Effector CD8-positive, alpha-beta T cell (primary cell): ENCODE results near the gene PNLIPRP2.

ENCODE experiments used
- DNase-seq: peaks from one replicate; lab custom pipeline; 2025; lab: John Stamatoyannopoulos, UW

The PNLIPRP2 gene

DNA sequence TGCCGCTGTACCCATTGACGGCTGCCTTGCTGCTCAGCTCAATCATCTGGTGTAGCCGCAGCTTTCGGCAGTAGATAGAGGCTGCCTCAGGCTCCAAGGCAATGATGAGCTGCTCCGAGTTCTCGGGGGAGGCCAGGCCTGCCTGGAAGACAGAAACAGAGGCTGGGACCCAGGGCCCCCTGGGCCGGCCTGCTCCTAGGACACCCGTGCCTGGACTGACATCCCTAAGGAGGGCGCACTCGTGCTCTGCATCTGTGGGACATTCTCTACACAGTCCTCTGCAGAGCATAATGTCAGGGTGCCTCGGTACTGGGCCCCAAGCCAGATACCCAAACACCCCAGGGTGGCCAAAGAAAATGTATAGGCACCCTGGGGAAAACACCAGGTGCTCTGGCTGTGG is 63.1 kb downstream of the PNLIPRP2 start:
- no peak for DNase-seq

DNA sequence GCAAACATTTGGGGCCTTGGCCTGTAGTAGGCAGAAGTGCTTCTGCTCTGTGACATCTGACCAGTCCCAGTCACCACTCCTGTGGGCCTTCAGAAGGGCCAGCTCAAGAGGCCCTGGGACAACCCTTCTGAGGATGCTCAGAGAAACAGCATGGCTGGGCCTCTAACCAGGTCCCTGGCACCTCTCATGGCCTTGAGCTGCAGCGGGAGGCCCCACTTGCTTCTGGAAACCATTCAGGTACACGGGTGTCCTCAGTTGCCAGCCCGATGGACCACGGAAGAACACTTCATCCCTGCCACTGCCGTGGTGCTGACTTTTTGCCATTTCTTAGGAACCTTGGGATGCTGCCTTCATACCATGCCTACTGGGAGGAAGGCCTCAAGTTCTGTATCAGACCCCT is 64.0 kb downstream of the PNLIPRP2 start:
- DNase-seq = no peak

DNA sequence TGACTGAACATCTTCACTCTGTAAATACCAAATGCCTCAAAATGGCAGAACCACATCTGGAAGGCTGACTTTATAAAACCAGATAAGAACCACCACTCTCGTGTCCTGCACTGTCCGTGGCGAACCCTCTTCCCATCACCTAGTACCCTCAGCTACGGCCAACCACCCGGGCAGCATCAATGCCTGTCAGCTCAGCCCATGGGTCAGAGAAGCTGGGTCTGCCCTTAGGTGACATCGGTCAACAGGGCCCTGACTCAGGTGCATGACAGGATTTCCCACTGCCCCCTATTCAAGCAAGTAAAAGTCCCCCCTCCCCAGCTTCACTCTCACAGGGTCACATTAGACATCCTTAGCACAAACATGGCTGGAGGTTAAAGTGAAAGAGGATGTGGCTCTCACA is 65.1 kb downstream of the PNLIPRP2 start:
- no peak for DNase-seq

DNA sequence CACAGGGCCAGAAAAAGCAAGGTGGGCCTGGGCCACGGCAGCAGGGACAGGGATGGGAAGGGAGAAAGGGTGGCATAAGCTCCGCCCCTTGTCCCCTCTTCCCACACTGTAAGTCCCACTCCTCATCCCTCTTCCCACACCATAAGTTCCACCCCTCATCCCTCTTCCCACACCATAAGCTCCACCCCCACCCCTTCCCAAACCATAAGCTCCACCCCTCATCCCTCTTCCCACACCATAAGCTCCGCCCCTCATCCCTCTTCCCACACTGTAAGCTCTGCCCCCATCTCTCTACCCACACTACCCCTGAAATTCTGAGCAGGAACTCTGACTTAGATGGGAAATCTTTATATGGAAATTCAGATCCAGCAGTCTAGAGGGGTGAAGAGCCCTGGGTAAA is 65.9 kb downstream of the PNLIPRP2 start:
- DNase-seq = no peak

DNA sequence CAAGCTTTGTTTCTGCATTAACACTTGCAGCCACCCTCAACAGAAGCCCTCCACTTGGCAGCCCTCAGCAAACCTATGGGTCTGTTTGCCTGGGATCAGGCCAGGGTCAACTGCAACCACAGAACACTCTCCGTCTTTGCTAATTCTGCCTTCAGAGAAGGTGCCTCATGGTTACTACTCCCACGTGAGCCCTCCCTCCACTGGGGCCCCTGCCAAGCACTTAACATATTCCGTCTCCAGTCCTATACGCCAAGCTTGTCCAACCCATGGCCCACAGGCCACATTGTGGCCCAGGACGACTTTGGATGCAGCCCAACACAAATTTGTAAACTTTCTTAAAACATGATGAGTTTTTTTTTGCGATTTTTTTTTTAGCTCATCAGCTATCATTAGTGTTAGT is 66.9 kb downstream of the PNLIPRP2 start:
- no peak for DNase-seq

DNA sequence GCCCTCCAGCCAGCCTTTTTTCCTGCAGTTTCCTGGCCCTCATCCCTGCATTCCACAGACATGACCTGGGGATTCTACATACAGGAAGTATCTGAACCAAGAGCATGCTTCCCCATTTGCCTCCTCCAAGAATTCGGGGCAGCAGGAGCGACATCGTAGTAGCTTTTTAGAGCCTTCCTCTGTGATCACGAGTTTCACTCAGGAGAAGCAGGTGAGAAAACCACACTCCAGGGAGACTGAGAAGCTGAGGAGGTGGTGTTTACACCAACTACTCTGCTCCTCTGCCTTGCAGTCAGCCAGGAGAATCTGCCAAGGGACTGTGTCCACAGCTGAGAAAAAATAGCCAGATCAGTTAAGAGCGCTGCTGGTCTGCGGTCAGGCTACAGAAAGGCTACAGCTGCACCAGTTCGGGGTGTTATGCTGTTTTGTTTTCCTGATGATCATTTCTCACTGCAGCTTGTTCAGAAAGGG is 67.5 kb downstream of the PNLIPRP2 start:
- no peak for DNase-seq

DNA sequence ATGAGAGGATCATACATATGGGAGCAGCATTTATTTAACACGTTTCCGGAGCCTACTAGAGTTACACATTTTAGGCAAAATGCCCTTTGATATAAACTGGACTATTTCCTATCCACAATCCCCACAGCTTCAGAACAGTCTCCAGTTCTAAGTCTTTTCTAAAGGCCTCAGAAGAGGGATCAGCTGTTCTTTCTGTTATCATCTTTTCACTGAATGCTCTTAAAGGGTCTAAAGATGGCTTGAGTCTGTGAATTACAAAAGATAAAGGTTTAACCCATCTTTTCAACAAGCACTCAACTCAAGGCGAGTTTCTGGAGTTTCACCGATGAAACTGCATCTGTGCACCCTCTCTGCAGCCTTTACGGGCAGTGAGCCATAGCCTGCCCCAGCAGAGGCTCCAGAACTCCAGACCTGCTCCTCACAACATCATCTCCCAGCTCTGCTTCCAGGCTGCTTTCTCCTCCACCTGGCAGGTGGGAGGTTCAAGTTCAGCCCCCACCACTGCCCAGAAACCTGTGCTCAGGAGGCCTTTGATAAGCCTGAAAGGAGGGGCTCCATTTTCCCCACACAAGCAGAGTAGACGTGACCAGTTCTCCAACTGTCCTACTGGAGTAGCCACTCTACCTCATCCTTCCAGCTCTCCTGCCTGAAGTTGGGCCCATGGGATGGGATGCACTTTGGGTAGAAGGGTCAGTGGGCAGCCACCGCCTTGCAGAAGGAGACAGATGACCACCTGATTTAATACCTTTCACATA is 68.2 kb downstream of the PNLIPRP2 start:
- no peak for DNase-seq

DNA sequence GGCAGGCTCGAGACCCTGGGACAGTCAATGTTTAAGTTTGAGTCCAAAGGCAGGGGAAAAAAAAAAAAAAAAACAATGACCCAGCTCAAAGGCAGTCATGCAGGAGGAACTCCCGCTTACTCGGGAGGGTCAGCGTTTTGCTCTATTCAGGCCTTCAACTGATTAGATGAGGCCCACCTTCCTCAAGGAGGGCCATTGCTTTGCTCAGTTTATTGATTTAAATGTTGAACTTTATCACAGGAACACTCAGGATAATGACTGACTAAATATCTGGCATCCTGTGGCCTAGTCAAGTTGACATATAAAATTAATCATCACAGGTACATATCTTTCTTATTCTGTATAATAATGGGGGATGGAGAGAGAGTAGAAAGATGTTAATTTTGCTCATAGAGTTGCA is 69.0 kb downstream of the PNLIPRP2 start:
- DNase-seq = no peak

DNA sequence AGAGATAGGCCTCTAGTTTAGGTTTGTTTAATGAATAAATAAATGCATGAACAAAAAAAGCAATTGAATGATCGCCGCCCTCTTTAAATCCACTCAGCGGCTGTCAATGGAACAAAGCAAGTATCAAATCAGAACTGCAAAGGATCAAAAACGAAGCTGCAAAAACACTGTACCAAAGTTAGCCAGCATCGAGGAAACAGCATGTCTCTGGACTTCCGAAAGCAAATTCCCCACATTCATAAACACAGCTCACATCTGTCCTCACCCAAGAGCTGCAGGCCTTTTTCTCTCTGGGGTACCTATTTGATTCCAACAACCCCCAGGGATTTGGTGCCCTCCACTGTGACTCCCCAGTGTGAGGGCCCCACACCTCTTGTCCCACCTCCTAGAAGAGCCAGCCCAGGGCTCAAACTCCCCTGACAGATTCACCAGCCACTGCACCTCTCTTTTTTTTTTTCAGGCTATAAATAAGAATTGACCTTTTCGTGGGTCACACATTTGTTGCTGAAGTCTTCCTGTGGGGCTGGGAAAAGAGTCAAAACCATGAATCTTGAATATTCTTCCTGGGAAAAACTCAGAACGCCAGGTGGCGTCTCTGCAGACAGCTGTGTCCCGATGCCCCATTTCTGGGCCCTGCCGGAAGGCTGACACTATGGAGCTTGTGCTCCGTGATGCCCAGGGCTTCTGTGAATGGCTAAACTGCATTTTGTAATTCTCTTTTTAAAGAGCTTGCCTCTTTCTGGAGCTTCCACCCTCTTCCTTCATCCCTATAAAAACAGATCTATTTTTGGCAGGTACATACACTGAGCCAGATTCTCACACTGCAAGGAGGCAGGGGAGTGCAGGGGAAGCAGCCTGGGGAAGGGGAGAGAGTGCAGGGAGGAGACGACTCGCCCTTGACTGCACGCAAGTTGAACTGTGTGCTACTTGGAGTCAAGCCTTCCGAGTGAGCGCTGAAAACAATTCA is 69.9 kb downstream of the PNLIPRP2 start:
- DNase-seq = no peak

DNA sequence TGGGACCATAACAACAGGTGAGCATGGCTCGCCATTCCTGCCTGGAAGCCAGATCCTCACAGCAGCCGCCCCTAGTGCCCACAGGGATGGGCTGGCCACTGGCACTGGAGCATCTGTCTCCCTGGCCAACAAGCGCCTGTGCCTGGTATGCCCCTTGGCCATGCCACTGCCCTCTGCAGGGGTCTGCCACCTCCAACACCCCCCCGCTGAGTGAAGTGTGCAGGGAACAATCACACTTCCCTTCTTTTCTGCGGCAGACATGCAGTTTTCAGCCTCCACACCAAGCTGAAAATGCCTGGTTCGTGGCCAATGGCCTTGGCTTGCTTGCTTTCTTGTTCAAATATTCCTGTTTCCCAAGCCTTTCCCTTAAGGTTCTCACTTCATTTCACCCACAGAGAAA is 70.9 kb downstream of the PNLIPRP2 start:
- no peak for DNase-seq

DNA sequence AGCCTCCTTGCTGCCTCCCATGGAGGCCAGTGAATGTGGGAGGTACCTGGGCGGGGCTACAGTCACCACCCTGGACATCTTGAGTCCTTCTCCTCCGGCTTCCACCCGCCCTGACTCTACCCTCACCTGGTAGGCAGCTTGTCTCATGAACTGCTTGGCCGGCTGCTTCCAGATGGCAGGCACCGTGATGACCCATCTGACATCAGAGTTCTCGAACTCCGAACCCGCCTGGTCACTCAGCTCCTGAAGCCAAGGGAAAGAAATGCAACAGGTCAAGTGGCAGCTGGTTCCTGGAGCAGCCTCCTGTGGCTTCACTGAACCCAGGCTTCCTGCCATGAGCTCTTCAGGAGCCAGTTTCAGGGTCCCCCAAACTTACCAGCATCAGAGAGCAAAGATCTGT is 71.5 kb downstream of the PNLIPRP2 start:
- DNase-seq = no peak

DNA sequence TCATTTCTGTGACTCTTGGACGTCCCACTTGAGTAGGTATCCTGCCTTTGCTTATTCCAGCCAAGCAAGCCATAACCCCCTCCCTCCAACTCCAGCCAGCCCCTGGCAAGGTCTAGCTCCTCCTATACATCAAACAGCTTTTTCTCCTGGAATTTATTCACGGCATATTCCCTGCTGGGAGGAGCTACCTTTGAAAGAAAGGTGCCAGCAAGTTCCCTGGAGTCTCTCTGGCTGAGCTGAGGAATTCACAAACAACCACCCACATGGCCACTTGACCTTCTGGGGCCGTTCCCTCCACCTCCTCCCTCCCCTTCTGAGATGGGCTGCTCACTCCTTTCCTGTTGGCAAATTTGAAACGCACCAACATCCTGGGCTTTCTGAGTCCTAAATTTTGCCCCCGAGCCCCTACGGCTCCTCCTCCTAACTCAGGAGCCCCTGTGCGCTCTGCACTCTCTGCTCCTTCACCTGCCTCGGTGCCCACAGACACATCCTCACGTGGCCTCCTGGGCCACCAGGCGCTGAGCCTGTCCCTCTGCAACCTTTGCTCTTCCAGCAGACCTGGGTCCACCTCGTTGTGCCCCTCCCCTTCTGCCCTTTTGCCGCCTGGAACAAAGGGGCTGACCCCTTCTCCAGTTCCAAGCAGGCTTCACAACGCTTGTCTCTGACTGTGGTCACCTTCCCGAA is 73.6 kb downstream of the PNLIPRP2 start:
- DNase-seq = no peak
